GM03348 (cell line): ENCODE measurements around the gene PLPPR1.

Source experiments
- DNase-seq: peaks from one replicate; pipeline ENCODE4 v3.0.0; 2012; ENCODE audit warnings: low spot score

PLPPR1 gene

GRCh38 chr9:101350285-101350684 lies 321.8 kb downstream of the PLPPR1 start:
- DNase-seq = no peak

DNA sequence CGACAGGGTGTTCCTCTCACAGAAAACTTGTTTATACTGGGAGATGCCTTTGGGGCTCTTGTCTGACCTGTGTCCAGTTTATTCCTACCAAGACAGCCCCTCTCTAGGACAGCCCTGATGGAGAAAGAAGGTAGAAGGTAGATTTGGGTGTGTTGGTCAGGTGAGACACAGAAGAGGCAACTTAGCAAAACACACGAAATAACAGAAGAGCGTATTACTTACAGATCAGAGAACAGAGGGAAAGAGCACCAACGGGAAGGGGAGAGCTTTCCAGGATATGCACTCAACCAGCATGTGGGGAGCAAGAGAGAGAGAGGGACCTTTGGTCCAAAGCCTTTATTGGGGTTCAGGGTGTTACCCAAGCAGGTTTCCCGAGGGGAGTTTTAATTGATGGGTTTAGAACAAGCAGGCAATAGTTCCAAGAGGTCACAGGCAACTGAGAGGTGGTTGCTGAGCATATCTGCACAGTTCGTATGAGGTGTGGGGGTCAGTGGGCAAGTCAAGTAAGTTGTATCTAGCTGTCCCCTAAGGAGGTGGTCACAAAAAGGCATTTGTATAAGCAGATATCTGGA lies 324.5 kb downstream of the PLPPR1 start:
- DNase-seq = no peak

DNA sequence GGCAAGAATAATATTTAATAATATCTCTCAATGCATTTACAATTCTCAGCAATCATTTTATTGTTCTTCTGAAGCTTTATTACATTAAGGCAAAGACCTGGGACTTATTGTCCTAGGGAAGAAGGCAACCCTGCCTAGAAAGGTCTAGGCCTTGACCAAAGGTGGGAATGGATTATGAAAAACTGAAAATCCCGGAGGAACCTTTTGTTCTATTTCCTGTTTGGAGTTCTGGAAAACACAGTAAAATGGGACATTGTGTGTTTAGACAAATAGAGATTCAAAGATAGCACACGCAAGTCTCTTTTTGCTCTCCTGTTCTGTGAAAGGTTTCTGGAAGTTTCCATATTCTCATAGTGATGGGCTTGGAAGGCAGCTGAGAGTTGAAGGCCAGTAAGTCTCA lies 325.2 kb downstream of the PLPPR1 start:
- DNase-seq = no peak

- DNase-seq = no peak
Measured at GRCh38 chr9:101354143-101354764, 325.7 kb downstream of the PLPPR1 start.

- no peak for DNase-seq
Measured at GRCh38 chr9:101354765-101355708, 326.5 kb downstream of the PLPPR1 start.

GRCh38 chr9:101356619-101357018 lies 328.1 kb downstream of the PLPPR1 start:
- DNase-seq = no peak

DNA sequence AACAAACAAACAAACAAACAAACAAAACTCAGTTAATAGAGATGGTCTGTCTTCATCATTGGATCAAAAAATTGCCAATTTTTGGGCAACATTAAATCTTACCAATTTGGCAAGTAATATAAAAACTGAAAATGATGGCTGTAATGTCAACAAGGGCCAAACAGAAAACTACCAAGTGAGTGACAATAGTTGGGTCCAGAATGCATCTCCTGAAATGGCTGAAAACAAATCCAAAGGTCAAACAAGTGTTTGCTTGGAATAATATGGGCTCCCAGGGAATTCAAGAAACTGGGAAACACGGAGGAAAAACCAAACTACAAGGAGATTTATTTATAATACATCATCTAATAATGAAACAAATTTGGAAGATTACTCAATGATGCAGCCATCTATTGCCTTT lies 331.2 kb downstream of the PLPPR1 start:
- DNase-seq = no peak

DNA sequence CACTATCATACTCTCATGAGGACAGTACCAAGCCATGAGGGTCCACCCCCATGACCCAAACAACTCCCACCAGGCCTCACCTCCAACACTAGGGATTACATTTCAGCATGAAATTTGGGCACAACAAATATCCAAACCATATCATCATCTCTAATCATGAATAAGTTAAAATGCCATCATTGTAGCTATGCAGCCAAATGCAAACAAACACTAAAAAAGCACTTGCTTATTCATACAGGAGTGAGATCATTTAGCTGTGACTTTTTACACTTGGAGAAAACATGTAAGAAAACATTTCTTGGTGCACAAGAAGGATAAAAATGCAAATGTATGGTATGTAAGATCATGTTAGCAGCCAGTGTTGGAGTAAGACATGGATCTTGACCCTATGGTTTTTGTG lies 332.1 kb downstream of the PLPPR1 start:
- DNase-seq = no peak

GRCh38 chr9:101362450-101362849 lies 333.9 kb downstream of the PLPPR1 start:
- no peak for DNase-seq

GRCh38 chr9:101365181-101365580 lies 336.7 kb downstream of the PLPPR1 start:
- peak; percentile 32 for DNase-seq

DNA sequence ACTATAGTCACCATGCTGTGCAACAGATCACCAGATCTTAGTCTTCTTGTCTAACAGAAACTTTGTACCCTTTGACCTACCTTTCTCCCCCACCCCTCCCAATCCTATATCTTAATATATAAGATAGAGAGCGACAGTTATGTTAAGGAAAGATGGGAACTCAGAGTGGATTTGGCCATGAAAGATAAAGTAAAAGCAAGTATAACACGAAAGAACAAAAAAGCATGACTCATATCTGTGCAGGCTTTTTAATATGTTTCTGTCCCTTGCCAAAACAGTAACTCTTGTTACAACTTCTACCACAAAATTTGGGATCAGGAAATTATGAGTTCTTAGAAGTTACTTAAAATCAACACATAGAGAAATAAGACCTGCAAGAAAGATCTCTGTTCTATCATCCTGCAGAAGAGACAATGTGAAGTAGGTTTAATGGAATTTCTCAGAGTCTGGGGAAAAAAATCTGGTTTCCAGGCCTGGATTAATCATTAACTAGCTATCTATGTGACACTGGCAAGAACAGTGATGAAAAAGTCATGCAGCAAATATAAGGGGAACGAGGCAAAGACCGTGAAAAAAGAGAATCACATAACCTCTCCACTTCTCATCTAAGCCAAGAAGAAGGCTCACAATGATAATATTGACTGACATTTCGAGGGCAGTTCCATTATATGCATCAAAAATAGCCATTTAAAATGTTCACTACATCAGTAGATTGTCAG lies 337.7 kb downstream of the PLPPR1 start:
- DNase-seq = peak; percentile 36

GRCh38 chr9:101367323-101367722 lies 338.8 kb downstream of the PLPPR1 start:
- no peak for DNase-seq

DNA sequence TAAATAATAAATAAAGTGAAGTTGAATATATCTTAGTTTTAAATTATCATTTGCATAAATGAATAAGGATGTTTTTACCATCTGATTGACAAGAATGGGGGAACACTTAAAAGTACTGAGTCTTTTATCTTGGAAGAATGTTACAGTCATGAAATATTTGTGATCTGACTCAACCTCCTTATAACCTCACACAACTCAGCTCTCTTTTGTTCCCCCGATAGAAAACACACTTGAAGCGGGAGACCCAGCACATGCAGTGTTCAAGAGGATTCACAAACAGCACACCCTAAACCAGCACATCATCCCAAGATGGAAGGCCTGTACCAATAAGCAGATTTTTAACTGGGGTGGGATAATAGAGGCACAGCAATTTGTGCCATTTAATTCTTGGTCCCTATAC lies 340.8 kb downstream of the PLPPR1 start:
- peak; percentile 25 for DNase-seq

GRCh38 chr9:101369884-101370531 lies 341.5 kb downstream of the PLPPR1 start:
- no peak for DNase-seq

GRCh38 chr9:101371813-101372212 lies 343.3 kb downstream of the PLPPR1 start:
- no peak for DNase-seq

DNA sequence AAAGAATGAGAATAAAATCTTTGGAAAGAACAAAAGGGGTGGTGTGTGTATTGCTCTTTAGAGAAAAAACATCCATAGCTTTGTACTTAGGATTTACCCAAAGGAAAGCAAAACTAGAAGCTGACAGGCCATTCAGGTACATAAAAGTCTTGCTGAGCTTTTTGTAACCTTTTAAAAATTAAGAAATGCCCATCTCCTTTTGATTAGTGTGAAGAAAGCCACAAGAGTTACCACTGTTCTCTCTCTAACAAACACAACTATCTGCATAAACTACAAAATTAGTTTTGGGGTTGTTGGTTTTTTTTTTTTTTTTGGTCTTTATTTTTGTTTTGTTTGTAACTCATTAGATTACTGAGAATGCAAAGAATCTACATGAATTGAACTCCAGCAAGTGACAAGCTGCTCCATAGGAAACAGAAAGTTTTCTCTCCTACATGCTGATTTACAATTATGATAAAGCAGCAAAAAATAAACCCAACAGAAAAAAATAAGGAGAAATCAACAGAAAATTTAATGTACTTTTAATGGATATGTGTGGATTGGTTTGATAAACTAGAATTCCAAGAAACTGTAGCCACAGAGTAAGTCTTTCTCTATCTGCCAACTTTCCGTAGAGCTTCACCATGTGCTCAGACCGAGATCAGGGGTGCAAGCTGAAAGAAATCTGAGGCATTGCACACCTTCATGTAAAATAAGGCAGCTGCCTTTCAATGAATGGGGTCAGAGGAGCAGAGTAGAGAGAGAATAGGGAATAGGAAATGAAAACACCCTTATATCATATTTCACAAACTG lies 344.0 kb downstream of the PLPPR1 start:
- no peak for DNase-seq
